IPS-20b (cell line): ENCODE results near the gene CLSTN1.
"Not testable (repeated sequence)": the region's sequence is repeated elsewhere in the genome, so short reads cannot be mapped to it uniquely, and the experiment has no call there.

Experiments
- H3K27ac ChIP-seq: one replicate; pipeline ENCODE4 v1.5.1; 2013; ENCODE audit warnings: low read length
- H3K27me3 ChIP-seq: 2 replicates; pipeline ENCODE4 v1.6.1; 2013; ENCODE audit warnings: mild to moderate bottlenecking, low read length, inconsistent platforms; ENCODE audit not compliant: insufficient read depth
- H3K36me3 ChIP-seq: 2 replicates; pipeline ENCODE4 v1.6.1; 2013; ENCODE audit warnings: low read depth, mild to moderate bottlenecking, inconsistent platforms, low read length, moderate library complexity; ENCODE audit not compliant: insufficient read depth
- H3K4me1 ChIP-seq: 2 replicates; pipeline ENCODE4 v1.6.1; 2013; ENCODE audit warnings: mild to moderate bottlenecking, control low read depth, inconsistent platforms, low read length, moderate library complexity; ENCODE audit not compliant: insufficient read depth
- H3K4me3 ChIP-seq: 2 replicates; pipeline ENCODE4 v1.5.1; 2013; ENCODE audit warnings: mild to moderate bottlenecking, low read length, inconsistent platforms
- H3K9ac ChIP-seq: 2 replicates; pipeline ENCODE4 v1.6.1; 2013; ENCODE audit warnings: low read depth, mild to moderate bottlenecking, inconsistent platforms, low read length, moderate library complexity
- H3K9me3 ChIP-seq: 2 replicates; pipeline ENCODE4 v1.6.1; 2013; ENCODE audit warnings: mild to moderate bottlenecking, low read depth, low read length, inconsistent platforms; ENCODE audit not compliant: insufficient read depth

CLSTN1 gene

GRCh38 chr1:9753121-9753531 lies 70.6 kb downstream of the CLSTN1 start:
- no peak overlapping the region for H3K27ac ChIP-seq
- no peaks in the 10 kb centered on the region for H3K9me3 ChIP-seq
- no peaks in the 10 kb centered on the region; the same call in 1 of the 2 replicates for H3K4me1 ChIP-seq
- peaks cover 49% of the 10 kb centered on the region for H3K36me3 ChIP-seq
- no peaks in the 10 kb centered on the region for H3K27me3 ChIP-seq
- no peak overlapping the region for H3K9ac ChIP-seq
- H3K4me3 ChIP-seq = no peak overlapping the region

GRCh38 chr1:9751971-9752370 lies 71.8 kb downstream of the CLSTN1 start:
- Histone ChIP-seq H3K9ac (no peak overlapping the region), H3K27ac (no peak overlapping the region), H3K36me3 (peaks cover 49% of the 10 kb centered on the region), H3K4me3 (no peak overlapping the region), H3K27me3 (no peaks in the 10 kb centered on the region), H3K4me1 (no peaks in the 10 kb centered on the region; the same call in 1 of the 2 replicates), H3K9me3 (no peaks in the 10 kb centered on the region)

GRCh38 chr1:9749361-9749760 lies 74.4 kb downstream of the CLSTN1 start:
- H3K4me1 ChIP-seq = no peaks in the 10 kb centered on the region
- H3K36me3 ChIP-seq = peaks cover 65% of the 10 kb centered on the region
- H3K9me3 ChIP-seq = no peaks in the 10 kb centered on the region
- H3K9ac ChIP-seq = no peak overlapping the region
- H3K4me3 ChIP-seq = no peak overlapping the region
- no peak overlapping the region for H3K27ac ChIP-seq
- H3K27me3 ChIP-seq = no peaks in the 10 kb centered on the region

GRCh38 chr1:9748391-9748790 lies 75.4 kb downstream of the CLSTN1 start:
- H3K9me3 ChIP-seq, H3K27ac ChIP-seq, H3K27me3 ChIP-seq, H3K9ac ChIP-seq, H3K4me3 ChIP-seq, H3K4me1 ChIP-seq: not testable (repeated sequence)
- peaks cover 69% of the 10 kb centered on the region for H3K36me3 ChIP-seq

- peaks cover 79% of the 10 kb centered on the region for H3K36me3 ChIP-seq
- no peak overlapping the region for H3K4me3 ChIP-seq
- no peak overlapping the region for H3K9ac ChIP-seq
- H3K27me3 ChIP-seq = no peaks in the 10 kb centered on the region
- H3K9me3 ChIP-seq = no peaks in the 10 kb centered on the region
- H3K4me1 ChIP-seq = no peaks in the 10 kb centered on the region
- no peak overlapping the region for H3K27ac ChIP-seq
These were observed 77.1 kb downstream of the CLSTN1 start for GRCh38 chr1:9746651-9747050.

GRCh38 chr1:9746211-9746610 lies 77.6 kb downstream of the CLSTN1 start:
- no peak overlapping the region for H3K27ac ChIP-seq

GRCh38 chr1:9744106-9744799 lies 79.5 kb downstream of the CLSTN1 start:
- peaks cover 78% of the 10 kb centered on the region for H3K36me3 ChIP-seq
- H3K4me3 ChIP-seq = no peak overlapping the region
- no peaks in the 10 kb centered on the region for H3K4me1 ChIP-seq
- H3K9ac ChIP-seq = no peak overlapping the region
- H3K27ac ChIP-seq = no peak overlapping the region
- no peaks in the 10 kb centered on the region for H3K27me3 ChIP-seq
- H3K9me3 ChIP-seq = no peaks in the 10 kb centered on the region

More at GRCh38 chr1:9746211-9746610, 77.6 kb downstream of the CLSTN1 start:
- Histone ChIP-seq H3K9me3 (no peaks in the 10 kb centered on the region), H3K9ac (no peak overlapping the region), H3K27me3 (no peaks in the 10 kb centered on the region), H3K4me3 (no peak overlapping the region), H3K36me3 (peaks cover 78% of the 10 kb centered on the region), H3K4me1 (no peaks in the 10 kb centered on the region)

GRCh38 chr1:9737671-9738070 lies 86.1 kb downstream of the CLSTN1 start:
- peaks cover 93% of the 10 kb centered on the region for H3K36me3 ChIP-seq
- H3K4me1 ChIP-seq = no peaks in the 10 kb centered on the region
- no peak overlapping the region for H3K27ac ChIP-seq
- no peaks in the 10 kb centered on the region for H3K27me3 ChIP-seq
- H3K9me3 ChIP-seq = peaks cover 6% of the 10 kb centered on the region; the same call in 1 of the 2 replicates
- H3K9ac ChIP-seq = no peak overlapping the region
- H3K4me3 ChIP-seq = no peak overlapping the region

- H3K4me3 ChIP-seq = no peak overlapping the region
- no peak overlapping the region for H3K9ac ChIP-seq
- H3K9me3 ChIP-seq = peaks cover 6% of the 10 kb centered on the region; the same call in 1 of the 2 replicates
- no peak overlapping the region for H3K27ac ChIP-seq
- peaks cover 93% of the 10 kb centered on the region for H3K36me3 ChIP-seq
- H3K4me1 ChIP-seq = no peaks in the 10 kb centered on the region
- no peaks in the 10 kb centered on the region for H3K27me3 ChIP-seq
These were observed 86.7 kb downstream of the CLSTN1 start for GRCh38 chr1:9737057-9737456.

GRCh38 chr1:9736241-9736640 lies 87.5 kb downstream of the CLSTN1 start:
- peaks cover 6% of the 10 kb centered on the region; the same call in 1 of the 2 replicates for H3K9me3 ChIP-seq
- no peaks in the 10 kb centered on the region for H3K4me1 ChIP-seq
- no peak overlapping the region for H3K9ac ChIP-seq
- no peaks in the 10 kb centered on the region for H3K27me3 ChIP-seq
- no peak overlapping the region for H3K27ac ChIP-seq
- H3K4me3 ChIP-seq = no peak overlapping the region
- peaks cover 94% of the 10 kb centered on the region for H3K36me3 ChIP-seq

GRCh38 chr1:9735800-9736199 lies 88.0 kb downstream of the CLSTN1 start:
- Histone ChIP-seq H3K4me1 (no peaks in the 10 kb centered on the region), H3K36me3 (peaks cover 94% of the 10 kb centered on the region), H3K9me3 (peaks cover 6% of the 10 kb centered on the region; the same call in 1 of the 2 replicates), H3K27ac (no peak overlapping the region), H3K9ac (no peak overlapping the region), H3K27me3 (no peaks in the 10 kb centered on the region), H3K4me3 (no peak overlapping the region)

GRCh38 chr1:9733160-9733789 lies 90.5 kb downstream of the CLSTN1 start:
- no peak overlapping the region for H3K27ac ChIP-seq
- no peak overlapping the region for H3K9ac ChIP-seq
- H3K4me3 ChIP-seq = no peak overlapping the region
- no peaks in the 10 kb centered on the region for H3K27me3 ChIP-seq
- H3K9me3 ChIP-seq = peaks cover 6% of the 10 kb centered on the region; the same call in 1 of the 2 replicates
- peaks cover 99% of the 10 kb centered on the region for H3K36me3 ChIP-seq
- no peaks in the 10 kb centered on the region for H3K4me1 ChIP-seq
